Hematopoietic multipotent progenitor cell treated with erythropoietin and hydrocortisone succinate and interleukin-3 and kit ligand, for 4 days (in vitro differentiated cells): Measurements from ENCODE around the gene NRXN3.

Experiments
- DNase-seq: peaks from one replicate; pipeline ENCODE4 v3.0.0-alpha.2; 2015

NRXN3 gene

DNA sequence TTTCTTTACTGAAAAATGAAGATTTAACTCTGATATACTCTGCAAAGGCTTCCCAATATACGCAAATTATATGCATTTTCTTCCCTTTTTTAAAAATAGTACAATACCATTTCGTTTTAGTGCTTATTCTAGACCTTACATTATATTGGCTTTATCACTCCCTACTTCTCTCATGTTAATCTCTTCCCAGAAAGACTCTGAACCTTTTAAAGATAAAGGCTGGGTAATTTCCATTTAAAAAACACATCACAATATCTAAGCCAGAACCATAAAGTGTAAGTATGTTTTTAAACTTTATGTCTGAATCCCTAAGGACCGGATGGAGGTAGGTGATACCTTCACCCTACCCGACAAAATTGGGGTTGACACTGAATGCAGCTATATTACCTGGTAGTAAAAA is 1720.4 kb downstream of the NRXN3 start:
- DNase-seq, result no peak

DNA sequence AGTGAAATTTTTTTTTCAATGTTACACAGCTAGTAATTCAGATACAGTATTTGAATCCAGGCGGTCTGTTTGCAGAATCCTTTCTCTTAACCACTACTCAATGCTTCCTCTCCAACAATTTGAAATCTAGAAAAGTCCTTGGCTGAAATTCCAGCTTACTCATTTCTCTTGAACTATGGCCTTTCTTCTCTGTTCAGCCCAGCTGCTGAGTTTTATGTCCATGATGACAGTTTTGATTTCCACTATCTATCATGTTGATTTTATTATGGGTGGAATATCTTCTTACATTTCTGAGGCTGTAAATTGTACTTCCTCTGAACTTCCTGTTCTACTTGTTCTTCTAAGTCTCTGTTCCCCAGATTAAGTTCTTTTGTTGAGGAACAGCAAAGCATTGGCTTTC is 1725.8 kb downstream of the NRXN3 start:
- no peak for DNase-seq

- no peak for DNase-seq
Measured at GRCh38 chr14:79899610-79900009, 1729.4 kb downstream of the NRXN3 start.

DNA sequence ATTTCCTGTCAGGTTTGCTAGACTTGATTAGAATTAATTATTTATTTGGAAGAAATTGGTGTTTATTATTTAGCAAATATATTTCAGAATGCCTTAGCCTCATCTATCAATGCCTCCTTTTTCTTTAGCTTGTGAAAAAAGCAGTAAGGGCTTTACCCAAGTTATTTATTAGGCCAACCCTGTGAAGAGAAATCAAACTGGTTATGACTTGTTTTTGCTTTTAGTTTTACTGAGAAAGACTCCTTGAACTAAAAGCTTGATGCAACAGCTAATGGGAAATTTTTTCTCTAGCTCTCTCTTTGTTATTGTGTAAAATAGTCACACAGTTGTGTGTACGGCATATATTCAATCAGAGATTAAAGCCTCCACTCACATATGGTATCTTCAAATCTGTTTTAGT is 1734.3 kb downstream of the NRXN3 start:
- DNase-seq, result no peak

- no peak for DNase-seq
Measured at GRCh38 chr14:79906994-79907393, 1736.8 kb downstream of the NRXN3 start.

DNA sequence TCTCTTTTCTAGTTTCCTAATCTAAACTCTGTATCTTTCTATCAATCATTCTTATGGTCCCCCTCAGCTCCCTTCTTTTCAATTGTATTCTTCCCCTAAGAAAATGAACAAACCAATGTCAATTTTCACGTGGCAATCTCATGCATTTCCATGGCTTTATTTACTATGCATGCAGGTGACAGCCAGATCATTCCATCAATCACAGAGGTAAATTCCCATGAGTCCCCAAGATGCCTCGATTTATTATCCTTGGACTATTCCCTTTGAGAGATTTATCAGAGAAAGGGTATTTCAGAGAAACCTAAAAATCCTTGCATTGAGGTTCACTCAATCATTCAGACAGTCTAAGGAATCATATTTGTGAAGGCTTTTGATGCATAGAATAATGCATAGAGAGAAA is 1739.9 kb downstream of the NRXN3 start:
- DNase-seq, result no peak

DNA sequence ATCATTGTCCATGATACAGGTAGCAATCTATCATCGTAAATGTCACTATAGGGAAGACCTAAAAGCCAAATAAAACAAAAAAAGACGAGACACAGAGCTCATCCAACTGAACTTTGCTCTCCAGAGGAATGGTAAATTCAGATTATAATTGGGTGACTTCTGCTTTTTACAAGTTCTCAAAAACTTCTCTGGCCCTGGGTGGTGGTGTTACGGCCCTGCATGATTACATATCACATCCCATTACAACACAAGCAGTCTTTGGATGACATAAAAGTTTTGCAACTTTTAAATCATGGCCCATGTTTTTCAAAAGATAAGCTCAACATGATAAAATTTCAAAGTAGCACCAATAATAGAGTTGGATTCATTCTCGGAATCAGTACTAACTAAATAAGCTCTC is 1741.6 kb downstream of the NRXN3 start:
- DNase-seq, result peak; percentile 1

DNA sequence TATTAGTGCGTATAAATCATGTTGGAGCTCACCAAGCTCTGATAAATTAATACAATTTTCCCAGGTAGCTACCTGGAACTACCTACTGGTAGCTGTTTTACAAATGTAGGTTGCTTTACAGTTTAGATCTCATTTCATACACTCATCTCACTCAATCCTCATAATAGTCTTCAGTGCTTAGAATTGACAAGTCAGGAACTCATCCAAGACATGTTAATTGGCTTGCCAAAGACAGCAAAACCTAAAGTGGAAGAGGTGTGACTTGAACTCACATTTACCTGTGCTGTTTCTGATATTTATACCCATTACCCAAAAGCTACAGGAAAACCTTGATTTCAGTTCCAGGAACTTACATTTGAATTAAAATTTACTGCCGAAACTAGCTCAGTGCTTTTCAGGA is 1744.4 kb downstream of the NRXN3 start:
- DNase-seq, result no peak

DNA sequence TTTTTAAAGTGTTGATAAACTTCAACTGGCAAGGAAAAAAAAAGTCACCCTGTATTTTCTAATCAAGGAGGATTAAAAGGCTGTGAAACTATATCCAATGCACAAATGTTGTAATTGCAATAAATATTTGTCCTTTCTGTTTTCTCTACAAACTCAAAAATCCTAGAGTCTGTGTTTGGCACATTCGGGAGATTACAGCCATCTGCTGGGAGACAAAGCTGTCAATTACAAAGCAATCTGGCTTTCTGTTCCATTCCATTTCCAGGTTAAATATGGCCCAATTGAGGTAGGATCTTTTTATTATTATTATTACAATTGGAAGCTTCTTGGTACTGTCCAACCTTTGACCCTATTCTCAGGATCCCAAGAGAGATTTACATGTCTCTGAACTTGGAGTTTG is 1745.2 kb downstream of the NRXN3 start:
- no peak for DNase-seq

- DNase-seq, result no peak
Measured at GRCh38 chr14:79916281-79916680, 1746.1 kb downstream of the NRXN3 start.

DNA sequence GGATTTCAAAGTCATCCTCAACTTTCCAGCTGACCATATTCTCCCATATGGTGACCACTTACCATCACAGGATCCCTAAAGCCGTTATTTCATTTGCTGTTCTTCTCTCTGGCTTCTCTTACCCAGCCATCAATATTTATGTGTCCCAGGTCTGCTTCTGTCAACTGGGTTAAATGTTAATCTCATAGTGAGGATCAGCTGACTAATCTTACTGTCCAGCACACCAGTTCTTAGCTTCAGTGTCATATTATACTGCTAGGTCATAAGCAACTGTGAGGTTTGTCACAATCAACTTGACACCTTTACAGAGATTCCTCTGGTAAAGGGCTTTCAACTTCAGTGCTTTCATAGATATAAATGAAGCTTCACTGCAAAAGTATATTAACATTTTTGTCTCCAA is 1746.7 kb downstream of the NRXN3 start:
- DNase-seq, result no peak
